Activated T-cell treated with anti-CD3 and anti-CD28 coated beads for 4 hours (primary cell): Measurements from ENCODE around the gene RAB27B.
"Not testable (repeated sequence)": the region's sequence is repeated elsewhere in the genome, so short reads cannot be mapped to it uniquely, and the experiment has no call there.

Experiments used
- DNase-seq: peaks from one replicate; pipeline ENCODE4 v3.0.0-alpha.2; 2020

RAB27B gene

GRCh38 chr18:54828281-54828881 lies at the start of gene RAB27B:
Gene RAB27B (plus strand): TSS chr18:54828477. CDS start chr18:54877586, 49,109 bp downstream.
- DNase-seq = peak; percentile 44

- no peak for DNase-seq
Measured at GRCh38 chr18:54780285-54780861, 47.9 kb upstream of the RAB27B start.

GRCh38 chr18:54780970-54781369 lies 47.3 kb upstream of the RAB27B start:
- no peak for DNase-seq

GRCh38 chr18:54783139-54783538 lies 45.1 kb upstream of the RAB27B start:
- DNase-seq = no peak

GRCh38 chr18:54786206-54786605 lies 42.1 kb upstream of the RAB27B start:
- no peak for DNase-seq

- no peak for DNase-seq
Measured at GRCh38 chr18:54787121-54787520, 41.2 kb upstream of the RAB27B start.

- DNase-seq = no peak
Measured at GRCh38 chr18:54787616-54788015, 40.7 kb upstream of the RAB27B start.

- no peak for DNase-seq
Measured at GRCh38 chr18:54790109-54790508, 38.2 kb upstream of the RAB27B start.

GRCh38 chr18:54791657-54792056 lies 36.6 kb upstream of the RAB27B start:
- DNase-seq = no peak

- no peak for DNase-seq
Measured at GRCh38 chr18:54792079-54792478, 36.2 kb upstream of the RAB27B start.

- no peak for DNase-seq
Measured at GRCh38 chr18:54794823-54795222, 33.5 kb upstream of the RAB27B start.

- no peak for DNase-seq
Measured at GRCh38 chr18:54798186-54798585, 30.1 kb upstream of the RAB27B start.

GRCh38 chr18:54801374-54801773 lies 26.9 kb upstream of the RAB27B start:
- DNase-seq = no peak

GRCh38 chr18:54802178-54802577 lies 26.1 kb upstream of the RAB27B start:
- DNase-seq = no peak

GRCh38 chr18:54802686-54803395 lies 25.4 kb upstream of the RAB27B start:
- DNase-seq = no peak

- no peak for DNase-seq
Measured at GRCh38 chr18:54805571-54806334, 22.5 kb upstream of the RAB27B start.

GRCh38 chr18:54806526-54806925 lies 21.8 kb upstream of the RAB27B start:
- no peak for DNase-seq

- DNase-seq = no peak
Measured at GRCh38 chr18:54807303-54807702, 21.0 kb upstream of the RAB27B start.

- not testable (repeated sequence) for DNase-seq
Measured at GRCh38 chr18:54810662-54811061, 17.6 kb upstream of the RAB27B start.

GRCh38 chr18:54812885-54813284 lies 15.4 kb upstream of the RAB27B start:
- no peak for DNase-seq

- no peak for DNase-seq
Measured at GRCh38 chr18:54813305-54813704, 15.0 kb upstream of the RAB27B start.

- DNase-seq = no peak
Measured at GRCh38 chr18:54813977-54814565, 14.2 kb upstream of the RAB27B start.

GRCh38 chr18:54815086-54815485 lies 13.2 kb upstream of the RAB27B start:
- DNase-seq = no peak
